ENCODE data around the gene RNF123. TPM values are rescaled to one million over a fixed set of nuclear protein-coding genes. Genes with fewer than 3 reads are reported as not detected.
A peak's percentile ranks its signal among the peaks of the same experiment; 100 is the strongest.

RNF123 gene
- total RNA-seq, 1 donor from 2014 or later = 45.1 TPM

GRCh38 chr3:49663831-49664230, 25.5 kb upstream of the RNF123 start:
- Mint-ChIP-seq H3K36me3 (ENCODE audit: low read depth) (no peaks in the 10 kb centered on the region), H3K9me3 (no peaks in the 10 kb centered on the region), H3K27ac (no peak overlapping the region), H3K27me3 (ENCODE audit: low read depth) (no peaks in the 10 kb centered on the region), H3K4me1 (ENCODE audit: low read depth) (no peaks in the 10 kb centered on the region), H3K4me3 (ENCODE audit: low read depth) (no peak overlapping the region)
- intact Hi-C loops (cut with micrococcal nuclease) = no loop called here
- no peak for DNase-seq (ENCODE audit: low spot score)

GRCh38 chr3:49664300-49664699, 25.1 kb upstream of the RNF123 start:
- no peaks in the 10 kb centered on the region for H3K9me3 Mint-ChIP-seq
- DNase-seq (ENCODE audit: low spot score) = no peak
- no peaks in the 10 kb centered on the region for H3K36me3 Mint-ChIP-seq (ENCODE audit: low read depth)
- H3K27me3 Mint-ChIP-seq (ENCODE audit: low read depth) = no peaks in the 10 kb centered on the region
- intact Hi-C loops (cut with micrococcal nuclease) = no loop called here
- no peak overlapping the region for H3K27ac Mint-ChIP-seq
- no peaks in the 10 kb centered on the region for H3K4me1 Mint-ChIP-seq (ENCODE audit: low read depth)
- no peak overlapping the region for H3K4me3 Mint-ChIP-seq (ENCODE audit: low read depth)

DNA sequence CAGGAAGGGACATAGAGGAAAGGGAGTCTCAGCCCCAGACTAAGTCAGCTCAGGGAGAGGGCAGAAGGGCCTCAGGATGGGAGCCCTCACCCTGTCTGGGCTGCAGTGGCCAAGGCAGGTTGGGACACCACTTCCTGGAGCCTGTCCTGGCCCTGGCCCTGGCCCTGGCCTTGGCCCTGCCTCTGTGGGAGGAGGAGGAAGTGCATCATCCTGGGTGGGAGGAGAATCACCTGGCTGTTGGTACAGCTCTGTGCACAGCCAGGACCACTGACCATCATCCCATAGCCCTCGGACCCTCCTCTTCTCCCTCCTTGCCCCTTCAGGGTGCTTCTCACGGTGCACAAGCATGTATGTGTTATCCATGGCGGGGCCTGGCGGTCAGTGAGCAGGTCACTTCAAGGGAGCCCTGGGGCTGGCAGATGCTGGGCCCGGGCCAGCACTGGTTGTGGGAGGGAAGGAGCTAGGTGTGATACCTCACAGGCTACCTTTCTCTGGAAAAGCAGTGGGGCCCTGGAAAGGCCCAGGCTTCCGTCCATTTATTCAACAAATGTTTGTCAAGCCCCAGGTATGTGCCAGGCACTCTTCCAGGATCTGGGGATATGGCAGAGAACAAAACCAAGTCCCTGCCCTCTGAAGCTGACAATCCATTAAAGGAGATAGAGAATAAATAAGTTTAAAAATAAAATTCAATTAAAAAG, 23.4 kb upstream of the RNF123 start:
- Mint-ChIP-seq H3K27ac (no peak overlapping the region), H3K4me1 (ENCODE audit: low read depth) (no peaks in the 10 kb centered on the region), H3K4me3 (ENCODE audit: low read depth) (no peak overlapping the region)

DNA sequence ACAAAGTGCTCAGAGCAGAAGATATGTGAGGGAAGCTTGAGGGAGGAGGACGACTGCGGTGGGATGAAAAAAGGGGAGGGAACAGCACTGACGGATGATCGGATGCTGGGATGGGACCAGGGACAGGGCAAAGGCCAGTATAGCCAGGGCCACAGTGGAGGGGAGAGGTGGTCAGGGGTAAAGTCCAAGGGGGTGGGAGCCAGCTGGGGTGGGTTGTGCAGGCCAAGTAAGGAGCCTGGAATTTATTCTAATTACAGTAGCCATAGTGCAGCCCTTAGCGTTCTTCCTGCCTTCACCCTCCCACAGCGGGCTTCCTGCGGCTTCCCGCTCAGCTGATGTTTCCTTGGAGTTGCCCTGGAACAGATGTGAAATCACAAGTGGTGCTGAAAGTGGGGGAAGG, 22.8 kb upstream of the RNF123 start:
- no peaks in the 10 kb centered on the region for H3K4me1 Mint-ChIP-seq (ENCODE audit: low read depth)
- H3K4me3 Mint-ChIP-seq (ENCODE audit: low read depth) = no peak overlapping the region
- DNase-seq (ENCODE audit: low spot score) = no peak
- no peak overlapping the region for H3K27ac Mint-ChIP-seq
- H3K36me3 Mint-ChIP-seq (ENCODE audit: low read depth) = no peaks in the 10 kb centered on the region
- intact Hi-C loops (cut with micrococcal nuclease) = no loop called here
- H3K27me3 Mint-ChIP-seq (ENCODE audit: low read depth) = no peaks in the 10 kb centered on the region
- H3K9me3 Mint-ChIP-seq = no peaks in the 10 kb centered on the region

More for the DNA sequence above, 23.4 kb upstream of the RNF123 start:
- no peak for DNase-seq (ENCODE audit: low spot score)
- H3K27me3 Mint-ChIP-seq (ENCODE audit: low read depth) = no peaks in the 10 kb centered on the region
- intact Hi-C loops (cut with micrococcal nuclease) = no loop called here
- H3K36me3 Mint-ChIP-seq (ENCODE audit: low read depth) = no peaks in the 10 kb centered on the region
- H3K9me3 Mint-ChIP-seq = no peaks in the 10 kb centered on the region

DNA sequence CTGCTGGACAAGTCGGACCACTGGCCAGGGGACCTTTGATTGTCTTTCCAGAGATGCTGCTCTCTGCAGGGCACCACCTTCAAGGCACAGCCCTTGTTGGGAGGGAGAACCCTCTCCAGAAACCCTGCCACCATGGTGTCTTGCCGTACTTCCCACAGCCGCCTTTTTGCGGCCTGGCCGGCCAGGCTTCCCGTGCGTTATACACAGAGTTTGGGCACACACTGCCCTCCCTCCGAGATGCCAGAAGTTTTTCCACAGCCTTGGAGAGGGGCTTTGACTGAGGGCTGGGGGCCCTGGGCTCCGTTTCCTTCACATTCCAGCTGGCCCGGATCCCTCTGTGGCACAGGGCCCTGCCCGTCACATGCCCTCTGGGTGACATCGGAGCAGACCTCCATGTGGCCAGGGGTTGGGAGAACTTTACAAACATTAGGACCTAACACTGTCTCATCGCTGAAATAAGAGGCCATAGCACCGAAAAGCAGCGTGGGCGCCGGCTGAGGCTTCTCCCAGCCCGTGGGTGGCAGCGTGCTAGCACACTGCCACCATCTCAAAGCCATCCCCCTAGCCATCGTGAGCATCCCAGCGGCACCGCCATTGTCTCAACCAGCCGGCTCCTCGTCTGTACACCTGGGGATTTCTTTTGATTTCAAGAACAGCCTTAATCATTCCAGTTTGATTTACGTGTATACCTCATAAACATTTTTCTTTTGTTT, 21.5 kb upstream of the RNF123 start:
- no peak for DNase-seq (ENCODE audit: low spot score)
- Mint-ChIP-seq H3K4me3 (ENCODE audit: low read depth) (no peak overlapping the region), H3K27me3 (ENCODE audit: low read depth) (no peaks in the 10 kb centered on the region), H3K36me3 (ENCODE audit: low read depth) (no peaks in the 10 kb centered on the region), H3K27ac (no peak overlapping the region), H3K9me3 (no peaks in the 10 kb centered on the region), H3K4me1 (ENCODE audit: low read depth) (peaks cover 6% of the 10 kb centered on the region)
- intact Hi-C loops (cut with micrococcal nuclease) = no loop called here

GRCh38 chr3:49668414-49668797, 21.0 kb upstream of the RNF123 start:
- Mint-ChIP-seq H3K27ac (no peak overlapping the region), H3K27me3 (ENCODE audit: low read depth) (no peaks in the 10 kb centered on the region), H3K9me3 (no peaks in the 10 kb centered on the region), H3K4me1 (ENCODE audit: low read depth) (peaks cover 8% of the 10 kb centered on the region), H3K4me3 (ENCODE audit: low read depth) (no peak overlapping the region), H3K36me3 (ENCODE audit: low read depth) (no peaks in the 10 kb centered on the region)
- intact Hi-C loops (cut with micrococcal nuclease) = no loop called here
- no peak for DNase-seq (ENCODE audit: low spot score)

GRCh38 chr3:49668861-49669260, 20.5 kb upstream of the RNF123 start:
- intact Hi-C loops (cut with micrococcal nuclease) = no loop called here
- no peak for DNase-seq (ENCODE audit: low spot score)
- Mint-ChIP-seq H3K27me3 (ENCODE audit: low read depth) (no peaks in the 10 kb centered on the region), H3K4me1 (ENCODE audit: low read depth) (peaks cover 8% of the 10 kb centered on the region), H3K27ac (no peak overlapping the region), H3K9me3 (no peaks in the 10 kb centered on the region), H3K4me3 (ENCODE audit: low read depth) (no peak overlapping the region), H3K36me3 (ENCODE audit: low read depth) (no peaks in the 10 kb centered on the region)

DNA sequence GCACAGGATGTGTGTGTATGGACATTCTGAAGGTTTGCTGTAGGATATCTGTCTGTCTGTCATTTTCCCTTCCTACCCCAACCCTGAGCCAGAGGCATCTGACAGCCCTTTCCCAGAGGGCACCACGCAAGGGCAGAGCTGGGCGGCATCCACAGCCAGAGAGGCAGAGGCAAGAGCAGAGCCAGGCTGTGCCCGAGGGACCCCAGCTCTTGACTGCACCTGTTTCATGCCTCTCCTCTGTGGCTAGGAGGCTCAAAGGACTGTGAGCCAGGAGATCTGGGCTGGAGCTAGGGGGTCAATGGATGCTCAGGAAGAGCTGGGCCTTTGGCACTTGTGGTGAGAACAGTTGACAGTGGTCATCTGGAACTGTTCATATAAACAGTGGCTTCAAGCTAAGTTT, 20.0 kb upstream of the RNF123 start:
- H3K27me3 Mint-ChIP-seq (ENCODE audit: low read depth) = no peaks in the 10 kb centered on the region
- H3K36me3 Mint-ChIP-seq (ENCODE audit: low read depth) = no peaks in the 10 kb centered on the region
- peaks cover 8% of the 10 kb centered on the region for H3K4me1 Mint-ChIP-seq (ENCODE audit: low read depth)
- no peak overlapping the region for H3K27ac Mint-ChIP-seq
- no peak for DNase-seq (ENCODE audit: low spot score)
- intact Hi-C loops (cut with micrococcal nuclease) = no loop called here
- H3K4me3 Mint-ChIP-seq (ENCODE audit: low read depth) = no peak overlapping the region
- H3K9me3 Mint-ChIP-seq = no peaks in the 10 kb centered on the region

DNA sequence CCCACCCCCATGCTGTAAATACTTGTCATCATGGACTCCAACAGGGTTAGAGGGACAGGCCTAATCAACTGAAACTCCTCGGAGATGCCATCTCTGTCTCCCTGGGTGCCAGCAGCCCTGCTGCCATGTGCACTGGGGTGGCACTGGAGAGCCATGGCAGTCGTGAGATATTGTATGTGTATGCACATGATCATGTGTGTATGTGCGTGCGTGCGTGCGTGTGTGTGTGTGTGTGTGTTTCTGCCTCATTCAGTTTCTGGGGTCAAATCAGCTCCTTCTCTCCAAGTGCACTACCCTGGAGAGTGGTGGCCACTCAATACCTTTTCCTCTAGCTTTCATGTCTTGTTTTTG, 18.4 kb upstream of the RNF123 start:
- Mint-ChIP-seq H3K4me1 (ENCODE audit: low read depth) (peaks cover 16% of the 10 kb centered on the region), H3K9me3 (no peaks in the 10 kb centered on the region), H3K4me3 (ENCODE audit: low read depth) (no peak overlapping the region), H3K27me3 (ENCODE audit: low read depth) (no peaks in the 10 kb centered on the region), H3K27ac (no peak overlapping the region), H3K36me3 (ENCODE audit: low read depth) (no peaks in the 10 kb centered on the region)
- intact Hi-C loops (cut with micrococcal nuclease) = loop anchor here (1.0 to 5.0 kb wide), 2 partner anchors 132 to 199 kb away; partner anchors contain the start of gene DAG1
- DNase-seq (ENCODE audit: low spot score) = no peak

GRCh38 chr3:49671291-49672288, 17.8 kb upstream of the RNF123 start:
- intact Hi-C loops (cut with micrococcal nuclease) = loop anchor here (1.0 to 5.0 kb wide), 2 partner anchors 132 to 199 kb away; partner anchors contain the start of gene DAG1
- Mint-ChIP-seq H3K27me3 (ENCODE audit: low read depth) (no peaks in the 10 kb centered on the region), H3K9me3 (no peaks in the 10 kb centered on the region), H3K27ac (peak overlapping the region; percentile 63), H3K36me3 (ENCODE audit: low read depth) (peaks cover 4% of the 10 kb centered on the region), H3K4me1 (ENCODE audit: low read depth) (peaks cover 16% of the 10 kb centered on the region), H3K4me3 (ENCODE audit: low read depth) (peak overlapping the region; percentile 73)
- peak; percentile 59 for DNase-seq (ENCODE audit: low spot score)

DNA sequence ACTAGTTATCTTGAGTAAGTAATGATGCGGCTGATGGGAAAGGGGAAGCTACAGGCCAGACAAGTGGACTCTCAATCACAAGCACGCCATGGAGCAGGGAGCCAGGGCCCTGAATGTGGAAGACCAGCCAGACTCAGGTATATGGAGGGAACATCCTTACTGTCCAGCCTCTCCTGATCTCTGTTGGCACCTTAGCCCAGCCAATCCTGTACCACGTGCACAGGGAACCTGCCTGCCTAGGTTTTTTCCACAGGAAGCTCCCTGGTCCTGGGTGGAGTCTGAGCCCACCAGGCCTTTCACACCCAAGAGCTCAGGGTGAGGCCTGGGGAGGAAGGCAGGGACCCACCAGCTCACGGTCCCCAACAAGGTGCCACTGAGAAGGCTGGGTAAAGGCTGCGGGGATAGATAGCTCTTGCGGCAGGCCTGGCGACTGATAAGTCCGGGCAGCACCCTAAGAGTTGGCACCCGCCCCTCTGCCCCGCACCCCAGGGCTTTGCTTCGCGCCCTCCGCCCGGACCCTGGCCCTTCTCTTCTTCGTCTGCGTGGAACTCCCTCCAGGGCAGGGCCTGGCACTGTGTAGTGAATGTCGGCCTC, 16.1 kb upstream of the RNF123 start:
- Mint-ChIP-seq H3K9me3 (no peaks in the 10 kb centered on the region), H3K27ac (peak overlapping the region; percentile 97), H3K36me3 (ENCODE audit: low read depth) (peaks cover 16% of the 10 kb centered on the region), H3K27me3 (ENCODE audit: low read depth) (no peaks in the 10 kb centered on the region), H3K4me1 (ENCODE audit: low read depth) (peaks cover 16% of the 10 kb centered on the region), H3K4me3 (ENCODE audit: low read depth) (peak overlapping the region; percentile 91)
- no peak for DNase-seq (ENCODE audit: low spot score)
- intact Hi-C loops (cut with micrococcal nuclease) = loop anchor here (5.0 kb wide), 1 partner anchor 201 kb away; the partner anchor contains the start of gene DAG1
